H9 (cell line): ENCODE results near the gene TOMM22. TPM values are rescaled to one million over a fixed set of nuclear protein-coding genes. Genes with fewer than 3 reads are reported as not detected.

ENCODE experiments used
- DNase-seq: peaks from one replicate; pipeline ENCODE4 v3.0.0-alpha.2; 2017
- H2AFZ ChIP-seq: one replicate; pipeline ENCODE4 v1.6.1; 2013; ENCODE audit warnings: mild to moderate bottlenecking, low read length, control low read depth, moderate library complexity
- H2AK5ac ChIP-seq: 2 replicates; pipeline ENCODE4 v1.6.1; 2013; ENCODE audit warnings: low read length, control low read depth, mixed read lengths; ENCODE audit not compliant: insufficient read length
- H2BK120ac ChIP-seq: one replicate; pipeline ENCODE4 v1.6.1; 2013; ENCODE audit warnings: low read depth, mild to moderate bottlenecking, low read length, control low read depth, inconsistent platforms; ENCODE audit not compliant: poor library complexity, severe bottlenecking
- H2BK12ac ChIP-seq: 2 replicates; pipeline ENCODE4 v1.6.1; 2013; ENCODE audit warnings: low read length, control low read depth, mixed read lengths, low read depth; ENCODE audit not compliant: insufficient read length
- H2BK15ac ChIP-seq: 2 replicates; pipeline ENCODE4 v1.6.1; 2013; ENCODE audit warnings: low read depth, low read length, control low read depth
- H2BK20ac ChIP-seq: one replicate; pipeline ENCODE4 v1.6.1; 2013; ENCODE audit warnings: low read depth, mild to moderate bottlenecking, low read length, control low read depth, inconsistent platforms; ENCODE audit not compliant: poor library complexity, severe bottlenecking
- H2BK5ac ChIP-seq: 2 replicates; pipeline ENCODE4 v1.6.1; 2013; ENCODE audit warnings: low read length, control low read depth, mixed read lengths; ENCODE audit not compliant: insufficient read length
- H3K14ac ChIP-seq: 2 replicates; pipeline ENCODE4 v1.6.1; 2013; ENCODE audit warnings: low read length, control low read depth; ENCODE audit not compliant: insufficient read depth
- H3K18ac ChIP-seq: 2 replicates; pipeline ENCODE4 v1.6.1; 2013; ENCODE audit warnings: low read depth, mild to moderate bottlenecking, mixed read lengths, low read length, control low read depth; ENCODE audit not compliant: insufficient read length
- H3K23ac ChIP-seq: 2 replicates; pipeline ENCODE4 v1.6.1; 2013; ENCODE audit warnings: low read length, control low read depth, mixed read lengths, low read depth; ENCODE audit not compliant: insufficient read length
- H3K23me2 ChIP-seq: 2 replicates; pipeline ENCODE4 v1.6.1; 2013; ENCODE audit warnings: low read depth, mild to moderate bottlenecking, mixed read lengths, low read length, control low read depth; ENCODE audit not compliant: insufficient read length, poor library complexity, severe bottlenecking
- H3K27ac ChIP-seq: 2 replicates; pipeline ENCODE4 v1.5.1; 2013; ENCODE audit warnings: low read length, control low read depth, mixed read lengths, low read depth; ENCODE audit not compliant: insufficient read length
- H3K27me3 ChIP-seq: 2 replicates; pipeline ENCODE4 v1.6.1; 2013; ENCODE audit warnings: low read length, control low read depth, inconsistent platforms; ENCODE audit not compliant: insufficient read depth
- H3K4ac ChIP-seq: 2 replicates; pipeline ENCODE4 v1.6.1; 2013; ENCODE audit warnings: low read depth, mild to moderate bottlenecking, control low read depth, inconsistent platforms, low read length, moderate library complexity
- H3K4me1 ChIP-seq: 2 replicates; pipeline ENCODE4 v1.6.1; 2013; ENCODE audit warnings: low read length, control low read depth, inconsistent platforms; ENCODE audit not compliant: insufficient read depth
- H3K4me2 ChIP-seq: 2 replicates; pipeline ENCODE4 v1.6.1; 2013; ENCODE audit warnings: low read length, control low read depth, mixed read lengths; ENCODE audit not compliant: insufficient read length, insufficient read depth
- H3K56ac ChIP-seq: 2 replicates; pipeline ENCODE4 v1.6.1; 2013; ENCODE audit warnings: low read depth, mild to moderate bottlenecking, mixed read lengths, low read length, control low read depth; ENCODE audit not compliant: insufficient read length
- H3K79me1 ChIP-seq: 2 replicates; pipeline ENCODE4 v1.6.1; 2013; ENCODE audit warnings: low read depth, mild to moderate bottlenecking, moderate library complexity, low read length, control low read depth, inconsistent platforms; ENCODE audit not compliant: insufficient read depth, poor library complexity, severe bottlenecking
- H3K79me2 ChIP-seq: 2 replicates; pipeline ENCODE4 v1.6.1; 2013; ENCODE audit warnings: low read length, control low read depth, inconsistent platforms; ENCODE audit not compliant: insufficient read depth
- H3K9ac ChIP-seq: 2 replicates; pipeline ENCODE4 v1.6.1; 2013; ENCODE audit warnings: low read length, control low read depth, mixed read lengths; ENCODE audit not compliant: insufficient read length; ENCODE audit errors: extremely low read depth
- H3K9me3 ChIP-seq: one replicate; pipeline ENCODE4 v1.6.1; 2013; ENCODE audit warnings: low read depth, low read length, inconsistent platforms; ENCODE audit not compliant: control insufficient read depth
- H3T11ph ChIP-seq: one replicate; pipeline ENCODE4 v1.6.1; 2013; ENCODE audit warnings: mild to moderate bottlenecking, low read length, control low read depth, inconsistent platforms
- H4K20me1 ChIP-seq: one replicate; pipeline ENCODE4 v1.6.1; 2013; ENCODE audit not compliant: control insufficient read depth, insufficient read length, insufficient read depth
- H4K5ac ChIP-seq: 2 replicates; pipeline ENCODE4 v1.6.1; 2013; ENCODE audit warnings: low read depth, mild to moderate bottlenecking, mixed read lengths, low read length, control low read depth; ENCODE audit not compliant: insufficient read length
- H4K8ac ChIP-seq: replicated peaks from 2 replicates; pipeline ENCODE4 v1.6.1; 2013; ENCODE audit warnings: low read length, control low read depth, mixed read lengths, low read depth; ENCODE audit not compliant: insufficient read length
- H4K91ac ChIP-seq: 2 replicates; pipeline ENCODE4 v1.6.1; 2013; ENCODE audit warnings: low read depth, mild to moderate bottlenecking, moderate library complexity, mixed read lengths, low read length, control low read depth; ENCODE audit not compliant: insufficient read length
- H3K27ac Mint-ChIP-seq, 3 experiments: 2 replicates in 2 of 3; 3 replicates in 1 of 3; pipeline ENCODE4 v1.8.0; 2020 to 2021; ENCODE audit warnings: mixed read lengths in 3 of 3, mild to moderate bottlenecking in 1 of 3, moderate library complexity in 1 of 3
- H3K27me3 Mint-ChIP-seq: 2 replicates; pipeline ENCODE4 v1.8.0; 2021; ENCODE audit warnings: low read depth, mild to moderate bottlenecking, moderate library complexity, mixed read lengths
- H3K36me3 Mint-ChIP-seq, 3 experiments: 2 replicates in 2 of 3; 3 replicates in 1 of 3; pipeline ENCODE4 v1.8.0; 2020 to 2021; ENCODE audit warnings: low read depth in 3 of 3, mixed read lengths in 3 of 3; ENCODE audit not compliant: insufficient read depth in 1 of 3
- H3K4me1 Mint-ChIP-seq, 2 experiments: 2 replicates each; pipeline ENCODE4 v1.8.0; 2020; ENCODE audit warnings: mixed read lengths in 2 of 2
- H3K4me3 Mint-ChIP-seq, 2 experiments: 2 replicates in 1 of 2; 3 replicates in 1 of 2; pipeline ENCODE4 v1.8.0; 2020 to 2021; ENCODE audit warnings: mild to moderate bottlenecking in 2 of 2, mixed read lengths in 2 of 2, moderate library complexity in 1 of 2
- H3K9me3 Mint-ChIP-seq, 2 experiments: 2 replicates in 1 of 2; 3 replicates in 1 of 2; pipeline ENCODE4 v1.8.0; 2020; ENCODE audit warnings: mild to moderate bottlenecking in 2 of 2, mixed read lengths in 2 of 2, moderate library complexity in 1 of 2
- CTCF ChIP-seq: fragments of 200-600 bp; sonication (generic); conservative IDR thresholded peaks from 3 replicates; pipeline ENCODE4 v1.8.0; 2021; ENCODE audit warnings: antibody characterized with exemption, mild to moderate bottlenecking
- WGBS: extraction: QIAGEN DNeasy Blood & Tissue Kit; methylation state at CpG from one replicate; pipeline ENCODE4 v1.1.7; 2013; ENCODE audit warnings: missing lambda C conversion rate, low lambda C conversion rate, mixed read lengths; ENCODE audit not compliant: insufficient read length; ENCODE audit errors: extremely low coverage; 5-methylcytosine and 5-hydroxymethylcytosine counted together
- total RNA-seq: library from RNA; stranded (reverse); gene quantifications from 2 replicates; pipeline ENCODE4 v1.2.1, GENCODE V29; 2021

TOMM22 gene
- total RNA-seq, 1 experiment from 2014 or later, result 128 TPM

GRCh38 chr22:38719196-38719595 is 37.4 kb downstream of the TOMM22 start:
- no peak overlapping the region for H2AK5ac ChIP-seq
- no peak for TF ChIP-seq CTCF
- no peak overlapping the region for H3T11ph ChIP-seq
- H3K27ac ChIP-seq, result no peak overlapping the region
- no peak overlapping the region for H3K27ac Mint-ChIP-seq
- no peak for DNase-seq
- no peak overlapping the region for H3K23ac ChIP-seq
- H3K4me2 ChIP-seq, result no peak overlapping the region
- no peak overlapping the region for H4K91ac ChIP-seq
- no peak overlapping the region for H3K4ac ChIP-seq
- H3K56ac ChIP-seq, result no peak overlapping the region
- no peak overlapping the region for H3K4me3 Mint-ChIP-seq
- H3K9me3 Mint-ChIP-seq, result no peaks in the 10 kb centered on the region
- H2BK12ac ChIP-seq, result no peak overlapping the region
- H3K23me2 ChIP-seq, result no peaks in the 10 kb centered on the region
- no peak overlapping the region for H4K8ac ChIP-seq
- peaks cover 2 to 21% of the 10 kb centered on the region in 2 experiments; a peak in 2 of 4 replicates for H3K4me1 Mint-ChIP-seq
- no peaks in the 10 kb centered on the region for H4K20me1 ChIP-seq
- no peak overlapping the region for H3K9ac ChIP-seq
- H3K36me3 Mint-ChIP-seq, result peaks cover 21 to 75% (median 67%) of the 10 kb centered on the region in 3 experiments
- no peak overlapping the region for H2BK20ac ChIP-seq
- H4K5ac ChIP-seq, result no peak overlapping the region
- no peak overlapping the region for H2BK120ac ChIP-seq
- H3K79me1 ChIP-seq, result no peaks in the 10 kb centered on the region
- no peak overlapping the region for H2BK15ac ChIP-seq
- no peaks in the 10 kb centered on the region for H3K4me1 ChIP-seq
- no peaks in the 10 kb centered on the region for H3K9me3 ChIP-seq
- H3K27me3 ChIP-seq, result no peaks in the 10 kb centered on the region
- peaks cover 4% of the 10 kb centered on the region; the same call in 1 of the 2 replicates for H3K79me2 ChIP-seq
- H3K14ac ChIP-seq, result no peak overlapping the region
- no peaks in the 10 kb centered on the region for H3K27me3 Mint-ChIP-seq
- WGBS, result no CpG with 5 or more reads among the region's 6 CpGs
- no peak overlapping the region for H3K18ac ChIP-seq
- no peak overlapping the region for H2AFZ ChIP-seq
- no peak overlapping the region for H2BK5ac ChIP-seq
